Measurements from ENCODE around the gene RALGAPA2.

The RALGAPA2 gene

GRCh38 chr20:20425823-20426654 lies 286.4 kb downstream of the RALGAPA2 start:
- DNase-seq = no peak

DNA sequence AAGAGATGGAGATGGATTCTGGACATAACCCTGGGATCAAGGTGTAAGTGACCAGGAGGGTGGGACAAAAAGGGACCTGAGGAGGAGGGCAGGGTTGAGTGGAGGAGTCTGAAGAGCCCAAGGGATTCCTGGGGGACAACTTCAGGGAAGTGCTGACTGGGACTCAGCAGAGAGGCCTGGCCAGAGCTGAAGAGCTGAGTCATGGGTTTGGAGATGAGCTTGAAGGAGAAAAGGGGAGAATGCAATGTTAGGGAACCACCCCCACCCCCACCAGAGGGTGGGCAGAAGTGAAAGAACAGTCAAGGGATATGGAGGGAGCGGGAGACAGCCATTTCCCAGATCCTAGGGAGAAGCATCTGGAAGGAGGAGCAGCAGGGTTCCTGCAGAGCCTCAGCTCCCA lies 289.3 kb downstream of the RALGAPA2 start:
- no peak for DNase-seq

DNA sequence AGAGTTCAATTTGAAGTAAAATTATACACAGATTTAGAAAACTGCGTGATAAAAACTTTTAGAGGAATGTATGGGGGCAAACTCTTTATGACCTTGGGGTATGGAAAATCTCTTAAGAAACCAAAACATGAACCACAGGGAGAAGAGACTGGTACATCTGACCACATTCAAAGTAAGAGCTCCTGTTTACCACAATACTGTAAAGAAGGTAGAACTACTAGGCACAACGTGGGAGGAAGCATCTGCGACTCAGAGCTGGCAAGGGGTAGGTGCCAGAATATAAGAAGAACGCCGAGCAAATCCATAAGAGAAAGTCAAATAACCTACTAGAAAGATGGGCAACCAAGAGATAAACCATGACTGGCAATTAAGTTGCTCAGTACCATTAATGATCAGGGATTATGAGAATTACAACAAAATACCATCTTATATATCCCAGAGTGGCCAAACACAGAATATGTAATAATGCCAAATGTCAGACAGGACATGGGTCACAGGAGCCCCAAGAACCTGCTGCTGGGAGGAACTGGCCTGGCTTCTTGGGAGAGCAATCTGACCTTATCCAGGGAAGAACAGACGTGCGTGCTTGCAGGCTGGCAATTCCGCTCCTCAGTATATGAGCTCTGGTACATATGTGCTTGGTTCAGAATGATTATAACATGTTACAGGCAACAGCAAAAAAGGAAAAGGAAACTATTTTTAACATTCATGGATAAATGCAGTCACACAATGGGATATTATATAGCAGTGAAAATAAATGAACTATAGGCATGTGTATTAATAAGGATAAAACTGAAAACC lies 294.4 kb downstream of the RALGAPA2 start:
- no peak for DNase-seq

DNA sequence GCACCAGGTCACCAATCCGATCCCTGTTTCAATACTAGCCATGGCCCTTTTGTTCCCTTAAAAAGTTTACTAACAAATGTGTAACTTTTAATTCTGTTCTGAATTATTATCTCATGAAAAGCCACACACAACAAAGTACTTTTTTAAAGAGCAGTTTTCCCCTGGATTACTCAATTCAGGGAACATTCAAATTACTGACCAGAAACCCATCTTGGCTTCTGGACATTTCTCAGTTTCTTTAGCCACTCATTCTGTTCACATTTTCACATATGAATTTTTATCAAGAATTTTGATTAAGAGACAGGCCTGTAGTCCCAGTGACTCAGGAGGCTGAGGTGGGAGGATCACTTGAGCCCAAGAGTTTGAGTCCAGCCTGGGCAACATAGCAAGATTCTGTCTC lies 297.1 kb downstream of the RALGAPA2 start:
- no peak for DNase-seq

GRCh38 chr20:20414640-20415220 lies 297.7 kb downstream of the RALGAPA2 start:
- DNase-seq = no peak

GRCh38 chr20:20413810-20414281 lies 298.6 kb downstream of the RALGAPA2 start:
- DNase-seq = peak; percentile 40

- no peak for DNase-seq
Measured at GRCh38 chr20:20412750-20413149, 299.7 kb downstream of the RALGAPA2 start.

DNA sequence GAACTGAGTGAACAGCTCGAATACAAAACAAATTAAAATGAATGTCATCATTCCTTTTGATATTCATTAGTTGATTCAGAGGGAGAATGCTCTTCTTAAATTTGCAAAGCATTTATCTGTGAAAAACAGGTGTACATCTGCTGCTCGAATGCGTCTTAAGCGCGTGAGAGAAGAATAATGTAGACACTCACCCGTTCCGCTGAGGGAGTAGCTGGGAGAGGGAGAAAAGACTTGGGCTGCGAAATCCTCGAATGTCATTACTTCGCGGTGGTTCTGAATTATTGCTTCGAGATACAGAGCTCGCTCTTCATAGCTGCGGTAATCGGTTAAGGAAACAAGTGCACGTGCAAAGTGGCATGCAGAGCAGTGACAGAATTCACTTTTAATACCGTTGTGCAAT lies 300.6 kb downstream of the RALGAPA2 start:
- DNase-seq = peak; percentile 64

DNA sequence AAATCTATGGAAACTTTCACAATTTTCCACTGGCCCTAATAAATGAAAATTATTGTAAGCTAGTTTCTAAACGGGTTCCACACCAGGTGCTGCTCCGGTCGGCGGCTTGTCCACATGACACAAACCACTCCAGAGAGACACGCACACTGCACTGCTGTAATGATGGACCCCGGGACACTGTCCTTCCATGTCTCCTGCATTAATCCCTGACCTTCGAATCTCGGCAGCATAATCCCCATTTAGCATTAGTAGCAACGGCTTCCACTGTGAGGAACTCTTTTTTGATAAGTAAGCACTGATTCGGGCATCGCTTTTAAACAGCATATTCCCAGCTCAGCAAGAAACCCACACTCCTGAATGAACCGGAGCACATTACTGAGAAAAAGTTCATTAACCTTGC lies 301.0 kb downstream of the RALGAPA2 start:
- DNase-seq = peak; percentile 70

DNA sequence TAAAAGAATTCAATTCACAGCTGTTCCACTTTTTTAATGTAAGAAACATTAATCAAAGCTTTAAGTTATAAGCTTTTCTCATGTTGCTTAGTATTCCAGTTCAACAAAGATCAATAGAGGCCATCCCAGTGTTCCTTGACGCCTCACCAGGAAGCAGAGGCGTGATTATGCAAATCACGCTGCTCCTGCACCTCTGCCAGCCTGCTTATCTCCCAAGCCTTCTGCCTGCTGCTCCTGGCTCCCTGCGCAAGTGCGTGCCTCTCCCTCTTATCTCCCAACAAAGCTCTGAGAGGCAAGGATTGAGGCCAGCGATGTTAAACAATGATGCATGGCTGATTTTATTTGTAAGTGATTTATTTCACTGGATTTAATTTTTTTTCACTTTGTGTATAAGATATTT lies 301.8 kb downstream of the RALGAPA2 start:
- DNase-seq = peak; percentile 91

GRCh38 chr20:20409331-20409730 lies 303.1 kb downstream of the RALGAPA2 start:
- DNase-seq = no peak

- peak; percentile 58 for DNase-seq
Measured at GRCh38 chr20:20407891-20408805, 304.3 kb downstream of the RALGAPA2 start.

DNA sequence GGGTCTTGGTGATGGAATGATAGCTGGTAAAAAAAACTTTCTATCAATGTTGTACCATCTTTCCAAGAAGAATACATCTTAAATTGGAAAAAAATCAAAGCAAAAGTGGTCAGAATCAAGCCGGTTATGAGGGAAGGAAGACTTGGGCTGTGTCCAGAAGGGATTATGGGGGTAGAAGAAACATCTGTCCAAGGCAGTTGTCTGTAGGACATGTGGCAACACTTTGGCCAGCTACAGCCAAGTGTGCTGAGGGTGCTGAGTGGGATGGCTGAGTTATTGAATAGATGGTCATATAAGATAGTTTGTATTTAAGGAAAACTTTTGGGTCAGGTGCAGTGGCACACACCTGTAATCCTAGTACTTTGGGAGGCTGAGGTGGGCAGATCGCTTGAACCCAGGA lies 306.1 kb downstream of the RALGAPA2 start:
- peak; percentile 53 for DNase-seq

GRCh38 chr20:20405623-20406022 lies 306.8 kb downstream of the RALGAPA2 start:
- DNase-seq = peak; percentile 63

- DNase-seq = no peak
Measured at GRCh38 chr20:20404633-20405032, 307.8 kb downstream of the RALGAPA2 start.

- no peak for DNase-seq
Measured at GRCh38 chr20:20401991-20402390, 310.5 kb downstream of the RALGAPA2 start.

DNA sequence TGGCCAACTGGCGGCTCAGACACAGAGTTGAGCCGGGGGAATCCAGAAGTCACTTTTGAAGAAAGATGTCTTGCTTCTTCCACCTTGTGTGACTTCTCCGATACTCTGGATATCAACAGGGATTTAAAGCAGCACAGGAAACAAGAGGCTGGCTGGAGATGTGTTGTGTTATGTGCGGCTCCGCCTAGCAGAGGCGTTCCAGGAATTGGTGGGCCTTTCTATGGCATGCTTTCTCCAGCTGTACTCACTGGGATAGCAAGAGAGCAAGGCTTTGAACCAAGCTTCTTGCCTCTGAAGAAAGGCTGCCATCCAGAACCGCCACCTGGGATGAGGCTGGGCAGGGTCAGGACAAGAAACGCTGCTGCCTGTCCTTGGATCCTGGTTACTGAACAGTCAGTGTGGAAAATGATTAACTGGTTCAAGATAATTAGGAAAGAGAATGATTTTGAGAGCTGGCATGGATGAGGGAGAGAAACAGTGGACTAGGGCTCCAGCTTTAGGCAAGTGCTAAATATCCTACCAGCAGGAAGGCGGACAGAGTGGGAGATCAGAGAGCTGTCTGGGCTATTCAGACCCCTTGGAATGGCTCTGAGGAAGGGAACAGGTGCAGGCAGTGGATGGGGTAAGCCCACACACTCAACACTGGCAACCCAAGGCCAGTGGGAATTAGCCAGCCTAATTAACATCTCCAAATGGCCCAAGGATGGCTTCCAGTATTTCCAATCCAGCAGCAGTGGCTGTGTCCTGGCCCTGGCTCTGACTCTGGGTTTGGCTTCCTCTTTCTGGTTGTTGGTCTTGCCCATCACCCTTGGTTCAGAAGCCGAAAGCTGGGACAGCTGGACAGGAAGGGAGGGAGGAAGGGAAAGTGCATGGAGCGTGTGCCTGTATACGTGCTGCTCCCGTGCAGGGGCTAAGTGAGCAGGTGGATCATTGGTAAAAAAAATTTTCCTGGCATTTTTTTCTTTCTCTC lies 312.6 kb downstream of the RALGAPA2 start:
- DNase-seq = no peak

DNA sequence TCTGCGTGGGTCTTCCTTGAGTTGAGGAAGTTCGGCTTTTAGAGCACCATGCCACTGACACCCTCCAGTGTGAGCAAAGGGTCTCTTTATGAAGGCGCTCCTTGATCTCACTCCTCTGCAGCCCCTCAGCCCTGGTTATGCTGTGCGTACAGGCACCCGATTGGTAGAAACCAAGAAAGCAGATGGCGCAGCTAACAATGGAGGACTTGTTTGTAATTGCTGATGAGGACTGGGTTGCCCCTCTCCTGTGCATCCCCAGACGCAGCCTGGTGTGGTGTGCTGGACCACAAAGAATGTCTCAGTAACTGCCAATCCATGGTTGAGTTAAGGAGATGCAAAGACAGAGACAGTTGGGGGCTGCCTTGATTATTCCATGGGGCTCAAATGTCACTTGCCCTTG lies 314.3 kb downstream of the RALGAPA2 start:
- DNase-seq = no peak

DNA sequence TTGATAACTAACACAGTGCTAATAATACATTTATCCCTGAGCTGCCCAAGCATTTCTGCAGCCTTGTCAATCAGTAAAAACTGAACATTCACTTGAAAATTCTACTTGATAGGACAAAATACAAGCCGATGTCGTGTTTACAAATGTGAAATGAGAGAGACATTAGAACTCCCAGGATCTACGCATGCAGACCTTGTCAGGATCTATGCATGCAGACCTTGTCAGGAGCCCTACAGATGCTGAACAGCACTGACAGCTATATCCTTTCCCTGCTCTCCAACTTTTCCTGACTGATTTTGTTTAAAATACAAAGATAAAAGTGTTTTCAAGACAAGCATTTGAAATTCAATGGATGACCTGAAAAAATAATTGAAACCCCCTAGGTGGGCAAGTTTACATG lies 315.6 kb downstream of the RALGAPA2 start:
- no peak for DNase-seq

DNA sequence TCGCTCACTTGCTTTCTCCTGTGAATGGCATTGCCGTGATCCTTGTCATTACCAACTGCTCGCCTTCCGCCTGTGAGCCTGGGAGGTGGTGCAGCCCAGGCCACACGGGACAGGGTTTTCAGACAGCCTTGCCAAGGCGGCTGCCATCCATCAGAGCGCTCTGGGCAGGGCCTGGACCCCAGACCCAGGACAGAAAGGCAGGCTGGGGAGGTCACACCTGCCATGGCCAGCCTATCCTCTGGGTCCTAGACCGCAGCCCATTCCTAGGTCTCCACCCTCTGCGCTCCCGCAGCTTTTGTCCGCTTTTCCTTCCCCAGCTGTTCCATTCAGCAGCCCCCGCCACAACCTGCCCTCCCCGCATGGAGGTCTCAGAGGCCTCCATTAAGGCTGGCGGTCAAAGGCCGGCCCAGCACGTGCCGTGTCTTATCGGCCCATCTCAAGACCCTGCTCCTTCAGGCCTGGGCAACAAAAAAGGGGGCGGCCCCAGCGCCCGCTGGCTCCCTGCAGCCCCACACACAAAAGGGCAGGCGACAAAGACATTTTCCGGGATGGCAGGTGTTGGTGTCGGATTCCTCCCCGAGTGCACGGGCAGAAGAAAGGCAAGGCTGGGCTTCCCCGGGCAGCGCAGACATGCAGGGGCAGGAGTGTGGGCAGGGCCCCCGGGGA lies 316.4 kb downstream of the RALGAPA2 start:
- no peak for DNase-seq

- DNase-seq = no peak
Measured at GRCh38 chr20:20395087-20395486, 317.4 kb downstream of the RALGAPA2 start.
